ENCODE measurements around the gene SLC37A3.

- no peak for TF ChIP-seq CTCF (IDR thresholded peaks at IDR 0.05)
- TF ChIP-seq POLR2A (IDR thresholded peaks at IDR 0.05) = no peak
Measured at GRCh38 chr7:140402178-140402835, 4.0 kb upstream of the SLC37A3 start.
